SKM-1 treated with dmso at 0.1 percent for 144 hours (cell line): ENCODE measurements around the gene YLPM1.

Source experiments
- DNase-seq: peaks from one replicate; lab custom pipeline; 2025; ENCODE audit not compliant: unreplicated experiment; lab: John Stamatoyannopoulos, UW

The YLPM1 gene

DNA sequence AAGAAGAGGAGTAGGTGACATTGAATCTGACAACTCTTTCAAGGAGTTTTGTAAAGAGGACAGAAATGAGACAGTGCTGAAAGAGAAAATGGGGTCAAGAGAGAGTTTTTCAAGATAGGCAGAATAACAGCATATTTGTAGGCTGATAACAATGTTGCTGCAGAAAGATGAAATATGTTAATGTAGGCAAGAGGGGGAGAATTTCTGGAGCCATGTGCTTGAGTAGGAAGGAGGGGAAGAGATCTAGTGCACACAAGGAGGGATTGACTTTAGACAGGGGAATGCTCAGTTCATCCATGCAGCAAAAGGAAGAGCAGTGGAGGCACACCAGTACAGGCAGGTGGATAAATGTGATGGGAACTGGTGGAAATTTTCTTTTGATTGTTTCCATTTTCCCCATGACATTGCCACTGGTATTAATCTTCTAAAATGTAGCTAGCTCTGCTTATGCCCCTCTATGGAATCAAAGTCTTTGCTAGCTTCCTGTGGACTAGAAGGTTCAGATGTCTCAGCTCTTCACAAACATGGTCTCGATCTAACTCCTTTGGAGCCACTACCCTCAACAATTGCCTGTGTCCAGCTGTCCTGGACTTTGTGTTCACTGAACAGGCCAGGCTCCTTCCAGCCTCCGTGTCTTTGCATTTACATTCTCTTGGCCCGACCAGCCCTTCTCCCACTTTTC, 103.7 kb downstream of the YLPM1 start:
- DNase-seq, result no peak

DNA sequence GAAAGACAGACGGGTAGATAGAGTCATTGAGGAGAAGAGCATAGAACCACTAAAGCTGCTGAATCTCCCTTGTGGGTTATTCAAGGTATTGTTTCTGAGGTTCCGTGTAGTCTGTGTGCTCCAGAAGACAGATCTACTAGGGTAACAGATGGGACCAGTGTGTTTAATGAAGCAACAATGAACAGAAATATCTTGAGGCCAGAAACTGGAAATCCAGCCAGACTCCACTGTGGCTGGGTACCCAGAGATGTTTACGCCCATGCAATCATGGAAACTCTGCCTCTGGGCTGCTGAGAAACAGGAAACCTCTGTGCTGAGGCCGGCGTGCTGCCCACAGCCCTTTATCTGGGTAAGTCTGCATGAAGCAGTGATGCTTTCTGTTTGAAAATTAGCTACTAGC, 104.6 kb downstream of the YLPM1 start:
- no peak for DNase-seq

DNA sequence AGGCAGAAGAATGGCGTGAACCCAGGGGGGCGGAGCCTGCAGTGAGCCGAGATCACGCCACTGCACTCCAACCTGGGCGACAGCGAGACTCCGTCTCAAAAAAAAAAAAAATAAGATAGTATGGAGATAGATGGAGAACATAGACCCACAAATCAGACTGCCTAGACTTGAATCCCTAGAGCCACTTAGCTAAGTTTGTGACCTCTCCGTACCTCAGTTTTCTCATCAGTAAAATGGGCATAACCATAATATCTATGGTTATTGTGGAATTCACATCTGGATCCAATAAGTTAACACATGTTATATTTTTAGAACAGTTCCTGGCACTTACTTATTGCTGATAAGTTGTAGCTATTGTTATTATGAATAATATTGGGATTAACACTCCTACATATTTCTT, 105.6 kb downstream of the YLPM1 start:
- no peak for DNase-seq

DNA sequence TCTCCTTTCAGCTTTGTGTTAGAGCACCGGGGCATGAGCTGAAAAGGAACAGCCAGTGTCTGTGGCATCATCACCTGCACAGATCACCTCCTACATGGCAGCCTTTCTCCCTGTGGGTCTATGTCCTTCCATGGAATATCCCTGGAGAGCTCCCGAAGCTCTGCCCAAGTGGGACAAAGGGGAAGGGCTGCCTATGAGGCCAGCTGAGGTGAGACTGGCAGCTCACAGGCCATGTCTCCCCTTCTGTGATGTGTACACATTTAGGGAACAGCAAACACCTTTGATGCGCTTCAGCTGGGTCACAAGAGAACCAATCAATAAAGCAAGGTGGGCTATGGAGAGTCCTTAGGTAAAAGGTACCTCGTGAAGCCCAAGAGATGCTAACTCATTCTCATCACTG, 108.7 kb downstream of the YLPM1 start:
- no peak for DNase-seq

GRCh38 chr14:74875204-74875603, 112.1 kb downstream of the YLPM1 start:
- no peak for DNase-seq

GRCh38 chr14:74875941-74876913, 113.1 kb downstream of the YLPM1 start, which contains the start of gene PROX2:
Gene PROX2 (minus strand): TSS chr14:74876145. CDS start chr14:74863834, 12,311 bp downstream.
- DNase-seq, result no peak

- no peak for DNase-seq
Observed at GRCh38 chr14:74879427-74880182, 116.5 kb downstream of the YLPM1 start.

GRCh38 chr14:74881431-74882102, 118.5 kb downstream of the YLPM1 start, which contains the start of gene DLST:
Gene DLST (plus strand): TSS chr14:74881916. CDS start chr14:74881954, 38 bp downstream.
- DNase-seq, result peak; percentile 30

- no peak for DNase-seq
Observed at GRCh38 chr14:74882103-74882920, 119.2 kb downstream of the YLPM1 start.
